Loucy (cell line): Measurements from ENCODE around the gene CELF2.
A peak's percentile ranks its signal among the peaks of the same experiment; 100 is the strongest.

Experiments used
- H2AFZ ChIP-seq: fragments of 200-600 bp; sonication (generic); 2 replicates; pipeline ENCODE4 v1.6.0; 2016; ENCODE audit warnings: antibody characterized with exemption, mild to moderate bottlenecking, low read length, moderate library complexity
- H3F3A ChIP-seq: fragments of 200-600 bp; 2 replicates; pipeline ENCODE4 v1.6.0; 2016; ENCODE audit warnings: antibody characterized with exemption, low read depth, mild to moderate bottlenecking
- H3K27me3 ChIP-seq: fragments of 200-600 bp; sonication (generic); 2 replicates; pipeline ENCODE4 v1.6.1; 2014; ENCODE audit warnings: low read length, mild to moderate bottlenecking; ENCODE audit not compliant: insufficient read depth, poor library complexity, severe bottlenecking
- H3K36me3 ChIP-seq: fragments of 200-600 bp; sonication (generic); 2 replicates; pipeline ENCODE4 v1.6.1; 2016; ENCODE audit warnings: low read length; ENCODE audit not compliant: insufficient read depth
- H3K4me1 ChIP-seq: fragments of 200-600 bp; sonication (generic); 2 replicates; pipeline ENCODE4 v1.5.1; 2014; ENCODE audit warnings: low read length, mild to moderate bottlenecking; ENCODE audit not compliant: insufficient read depth, poor library complexity, severe bottlenecking
- H3K4me2 ChIP-seq: fragments of 200-600 bp; sonication (generic); 2 replicates; pipeline ENCODE4 v1.6.0; 2014; ENCODE audit warnings: antibody characterized with exemption, low read length, low read depth, mild to moderate bottlenecking; ENCODE audit not compliant: poor library complexity, severe bottlenecking
- H3K4me3 ChIP-seq: fragments of 200-600 bp; sonication (generic); 2 replicates; pipeline ENCODE4 v1.5.1; 2014; ENCODE audit warnings: low read length, mild to moderate bottlenecking, mixed read lengths; ENCODE audit not compliant: poor library complexity, severe bottlenecking
- H3K79me2 ChIP-seq: fragments of 200-600 bp; sonication (generic); 2 replicates; pipeline ENCODE4 v1.6.1; 2014; ENCODE audit warnings: low read length; ENCODE audit not compliant: insufficient read depth
- H3K9ac ChIP-seq: fragments of 200-600 bp; sonication (generic); 2 replicates; pipeline ENCODE4 v1.6.0; 2014; ENCODE audit warnings: mild to moderate bottlenecking, low read depth, low read length, moderate library complexity; ENCODE audit not compliant: poor library complexity, severe bottlenecking
- H3K9me2 ChIP-seq: fragments of 200-600 bp; sonication (generic); replicated peaks from 2 replicates; pipeline ENCODE4 v1.6.1; 2016; ENCODE audit warnings: low read depth, low read length, mixed read lengths
- H3K9me3 ChIP-seq: fragments of 200-600 bp; sonication (generic); 2 replicates; pipeline ENCODE4 v1.6.1; 2014; ENCODE audit warnings: mild to moderate bottlenecking, antibody characterized with exemption, low read length, low read depth; ENCODE audit not compliant: insufficient read depth
- H4K20me1 ChIP-seq: fragments of 200-600 bp; sonication (generic); 2 replicates; pipeline ENCODE4 v1.6.0; 2014; ENCODE audit warnings: antibody characterized with exemption, low read length, mild to moderate bottlenecking; ENCODE audit not compliant: insufficient read depth, poor library complexity, severe bottlenecking
- CTCF ChIP-seq: fragments of 200-600 bp; sonication (generic); conservative IDR thresholded peaks from 2 replicates; pipeline ENCODE4 v1.5.1; 2014; ENCODE audit warnings: mild to moderate bottlenecking, antibody characterized with exemption, low read length
- EZH2phosphoT487 ChIP-seq: fragments of 200-600 bp; IDR thresholded peaks from 2 replicates; pipeline ENCODE4 v1.6.1; 2018; ENCODE audit warnings: antibody characterized with exemption, mild to moderate bottlenecking, moderate library complexity, borderline replicate concordance

CELF2 gene

GRCh38 chr10:11164551-11164802, 146.8 kb downstream of the CELF2 start:
- no peaks in the 10 kb centered on the region for H3K9me3 ChIP-seq
- H3K4me2 ChIP-seq, result peak overlapping the region; percentile 97
- H3K27me3 ChIP-seq, result peaks cover 4% of the 10 kb centered on the region
- TF ChIP-seq CTCF (no peak), EZH2phosphoT487 (no peak)
- no peak overlapping the region for H2AFZ ChIP-seq
- peaks cover 54% of the 10 kb centered on the region for H3K4me1 ChIP-seq
- H3K36me3 ChIP-seq, result no peaks in the 10 kb centered on the region; the same call in 1 of the 2 replicates
- no peaks in the 10 kb centered on the region for H3K9me2 ChIP-seq
- peaks cover 68% of the 10 kb centered on the region for H3K79me2 ChIP-seq
- H3F3A ChIP-seq, result 0 out of 2 replicates have a peak, but pooled peaks cover 3% of the 10 kb centered on the region
- peak overlapping the region; percentile 97 for H3K9ac ChIP-seq
- peak overlapping the region; percentile 87 for H3K4me3 ChIP-seq
- peaks cover 8% of the 10 kb centered on the region for H4K20me1 ChIP-seq

- TF ChIP-seq CTCF, result no peak
- no peak for TF ChIP-seq EZH2phosphoT487
- no peaks in the 10 kb centered on the region; the same call in 1 of the 2 replicates for H3K36me3 ChIP-seq
- peak overlapping the region; percentile 87 for H3K4me3 ChIP-seq
- H3K4me2 ChIP-seq, result peak overlapping the region; percentile 97
- peaks cover 8% of the 10 kb centered on the region for H4K20me1 ChIP-seq
- H3K4me1 ChIP-seq, result peaks cover 55% of the 10 kb centered on the region
- no peaks in the 10 kb centered on the region for H3K9me3 ChIP-seq
- H2AFZ ChIP-seq, result peak overlapping the region; percentile 45; the same call in 1 of the 2 replicates
- peaks cover 73% of the 10 kb centered on the region for H3K79me2 ChIP-seq
- peaks cover 4% of the 10 kb centered on the region for H3K27me3 ChIP-seq
- H3K9ac ChIP-seq, result peak overlapping the region; percentile 97
- no peaks in the 10 kb centered on the region for H3K9me2 ChIP-seq
- 0 out of 2 replicates have a peak, but pooled peaks cover 3% of the 10 kb centered on the region for H3F3A ChIP-seq
These were observed 147.3 kb downstream of the CELF2 start for GRCh38 chr10:11164803-11165590.

- H3K79me2 ChIP-seq, result peaks cover 82% of the 10 kb centered on the region
- TF ChIP-seq CTCF, result peak; percentile 79
- TF ChIP-seq EZH2phosphoT487, result no peak
- peak overlapping the region; percentile 87 for H3K4me3 ChIP-seq
- 0 out of 2 replicates have a peak, but pooled peaks cover 3% of the 10 kb centered on the region for H3F3A ChIP-seq
- peaks cover 8% of the 10 kb centered on the region; the same call in 1 of the 2 replicates for H3K36me3 ChIP-seq
- H3K27me3 ChIP-seq, result peaks cover 4% of the 10 kb centered on the region
- H2AFZ ChIP-seq, result peak overlapping the region; percentile 45; the same call in 1 of the 2 replicates
- peaks cover 15% of the 10 kb centered on the region for H4K20me1 ChIP-seq
- no peaks in the 10 kb centered on the region for H3K9me3 ChIP-seq
- H3K9me2 ChIP-seq, result no peaks in the 10 kb centered on the region
- H3K9ac ChIP-seq, result peak overlapping the region; percentile 97
- H3K4me2 ChIP-seq, result peak overlapping the region; percentile 97
- peaks cover 63% of the 10 kb centered on the region for H3K4me1 ChIP-seq
These were observed 148.2 kb downstream of the CELF2 start for GRCh38 chr10:11165591-11166543.
